NCI-H146 treated with DMSO at 0.1 percent for 48 hours (cell line): Measurements from ENCODE around the gene LSP1.
"Not testable (repeated sequence)": the region's sequence is repeated elsewhere in the genome, so short reads cannot be mapped to it uniquely, and the experiment has no call there.

ENCODE experiments used
- DNase-seq: peaks from one replicate; lab custom pipeline; 2025; ENCODE audit not compliant: unreplicated experiment; lab: John Stamatoyannopoulos, UW

LSP1 gene

GRCh38 chr11:1862588-1863351 is 9.9 kb downstream of the LSP1 start:
- DNase-seq, result no peak

- no peak for DNase-seq
These were observed 10.7 kb downstream of the LSP1 start for GRCh38 chr11:1863352-1864216.

GRCh38 chr11:1864231-1864630 is 11.3 kb downstream of the LSP1 start:
- no peak for DNase-seq

GRCh38 chr11:1864831-1865665 is 12.2 kb downstream of the LSP1 start:
- no peak for DNase-seq

- DNase-seq, result no peak
These were observed 13.3 kb downstream of the LSP1 start for GRCh38 chr11:1866226-1866625.

GRCh38 chr11:1866776-1867175 is 13.9 kb downstream of the LSP1 start:
- no peak for DNase-seq

- no peak for DNase-seq
These were observed 14.5 kb downstream of the LSP1 start for GRCh38 chr11:1867381-1867780.

- no peak for DNase-seq
These were observed 15.3 kb downstream of the LSP1 start for GRCh38 chr11:1868056-1868635.

GRCh38 chr11:1868636-1869291 is 15.9 kb downstream of the LSP1 start:
- DNase-seq, result no peak

- no peak for DNase-seq
These were observed 16.8 kb downstream of the LSP1 start for GRCh38 chr11:1869427-1870325.

GRCh38 chr11:1870326-1870696 is 17.4 kb downstream of the LSP1 start:
- DNase-seq, result no peak

- DNase-seq, result no peak
These were observed 18.0 kb downstream of the LSP1 start for GRCh38 chr11:1870721-1871466.

GRCh38 chr11:1871531-1871930 is 18.6 kb downstream of the LSP1 start:
- DNase-seq, result no peak

- DNase-seq, result no peak
These were observed 19.5 kb downstream of the LSP1 start for GRCh38 chr11:1872267-1872985.

- DNase-seq, result no peak
These were observed 20.3 kb downstream of the LSP1 start for GRCh38 chr11:1873048-1873812.

GRCh38 chr11:1873813-1874150 is 20.9 kb downstream of the LSP1 start:
- not testable (repeated sequence) for DNase-seq

GRCh38 chr11:1874441-1875092 is 21.7 kb downstream of the LSP1 start:
- not testable (repeated sequence) for DNase-seq
